ENCODE data around the gene RPS6KA1. TPM values are rescaled to one million over a fixed set of nuclear protein-coding genes. Genes with fewer than 3 reads are reported as not detected.
A peak's percentile ranks its signal among the peaks of the same experiment; 100 is the strongest.

Gene RPS6KA1
- total RNA-seq, 4 donors from 2014 or later, result 34.1 to 72.6 (median 38.2) TPM

DNA sequence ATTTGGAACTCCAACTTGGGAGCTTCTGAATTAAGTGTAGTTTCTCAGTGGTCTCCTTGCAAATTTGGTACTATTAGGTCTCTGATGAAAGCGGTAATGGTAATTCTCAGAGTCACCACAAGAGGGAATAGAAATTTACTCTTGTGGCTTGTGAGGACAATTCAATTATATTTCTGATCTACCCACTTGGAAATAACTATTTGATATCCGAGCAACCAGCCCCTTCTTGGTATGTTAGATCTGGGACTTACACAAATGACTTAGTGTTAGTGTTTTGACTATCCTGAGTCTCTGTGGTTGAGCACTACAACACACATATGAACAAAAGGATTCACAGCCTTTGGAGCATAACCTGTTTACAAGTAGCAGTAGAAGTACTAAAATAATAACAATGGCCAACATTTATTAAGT is 68.1 kb downstream of the RPS6KA1 start:
- intact Hi-C loops (cut with DNase I; ENCODE audit: low total_unique reads), result no loop called here
- no peak for DNase-seq (ENCODE audit: low spot score in 2 of 2)
- WGBS, 2 donors, result 0 to 2% methylated on average over 2 of the region's 2 CpGs
- no peak overlapping the region for H3K4me3 ChIP-seq (ENCODE audit: low read depth, poor library complexity, severe bottlenecking)
- TF ChIP-seq POLR2A (IDR thresholded peaks at IDR 0.05), result no peak
- peak in 1 of 3 donors; percentile 45 for TF ChIP-seq CTCF (IDR thresholded peaks at IDR 0.05)

DNA sequence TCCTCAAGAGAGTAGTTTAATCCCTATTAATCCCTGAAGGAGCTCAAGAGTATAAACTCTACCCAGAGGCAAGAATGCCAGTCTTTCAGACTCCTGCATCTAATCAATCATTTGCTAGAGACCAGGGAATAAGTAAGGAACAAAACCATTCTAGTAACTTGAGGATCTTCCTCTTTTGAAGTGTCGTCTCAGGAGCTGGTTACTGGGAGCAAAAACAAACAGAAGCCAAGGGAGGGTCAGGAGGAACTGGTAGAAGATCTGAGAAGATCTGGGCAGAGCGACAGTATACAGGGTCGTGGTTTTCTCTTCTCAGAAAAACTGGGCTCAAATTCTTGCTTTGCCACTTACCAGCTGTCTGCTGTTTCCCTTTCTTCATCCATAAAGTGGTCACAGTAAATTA is 69.3 kb downstream of the RPS6KA1 start:
- TF ChIP-seq CTCF (IDR thresholded peaks at IDR 0.05), result no peak
- WGBS, 2 donors, result 40 to 54% methylated on average over 3 of the region's 3 CpGs
- no peak for DNase-seq (ENCODE audit: low spot score in 2 of 2)
- no peak overlapping the region for H3K4me3 ChIP-seq (ENCODE audit: low read depth, poor library complexity, severe bottlenecking)
- intact Hi-C loops (cut with DNase I; ENCODE audit: low total_unique reads), result no loop called here

- TF ChIP-seq CTCF (IDR thresholded peaks at IDR 0.05), result peak in 1 of 3 donors; percentile 82
- TF ChIP-seq POLR2A (IDR thresholded peaks at IDR 0.05), result no peak
- WGBS, 2 donors, result 2% methylated on average over 2 of the region's 2 CpGs
- DNase-seq (ENCODE audit: low spot score in 2 of 2), result peak in 1 of 2 donors; percentile 61
- intact Hi-C loops (cut with DNase I; ENCODE audit: low total_unique reads), result loop anchor here (5.0 kb wide), 1 partner anchor 190 kb away; no protein-coding TSS in a partner anchor
- no peak overlapping the region for H3K4me3 ChIP-seq (ENCODE audit: low read depth, poor library complexity, severe bottlenecking)
Measured at GRCh38 chr1:26602378-26602959, 72.9 kb downstream of the RPS6KA1 start.

- 59% methylated on average over 4 of the region's 4 CpGs for WGBS, 2 donors
- TF ChIP-seq CTCF (IDR thresholded peaks at IDR 0.05), result no peak
- TF ChIP-seq POLR2A (IDR thresholded peaks at IDR 0.05), result no peak
- no peak for DNase-seq (ENCODE audit: low spot score in 2 of 2)
- no peak overlapping the region for H3K4me3 ChIP-seq (ENCODE audit: low read depth, poor library complexity, severe bottlenecking)
- intact Hi-C loops (cut with DNase I; ENCODE audit: low total_unique reads), result loop anchor here (5.0 kb wide), 1 partner anchor 188 kb away; no protein-coding TSS in a partner anchor
Measured at GRCh38 chr1:26603856-26604255, 74.3 kb downstream of the RPS6KA1 start.

DNA sequence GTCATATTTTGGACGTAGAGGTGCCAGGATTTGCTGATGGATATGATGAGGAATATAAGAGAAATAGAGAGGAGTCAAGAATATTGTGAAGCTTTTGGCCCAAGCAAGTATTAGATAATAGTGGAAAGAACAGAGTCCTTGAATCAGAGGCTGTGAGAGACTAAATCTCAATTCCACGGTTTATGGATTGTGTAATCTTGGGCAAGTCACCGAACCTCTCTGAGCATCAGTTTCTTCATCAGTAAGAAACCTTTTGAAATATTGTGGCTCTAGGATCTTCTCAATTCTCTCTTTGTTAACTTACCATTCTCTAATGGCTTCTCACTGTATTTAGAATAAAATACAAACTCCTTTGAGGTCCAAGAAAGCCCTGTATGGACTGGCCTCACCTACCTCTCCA is 77.6 kb downstream of the RPS6KA1 start:
- no peak overlapping the region for H3K4me3 ChIP-seq (ENCODE audit: low read depth, poor library complexity, severe bottlenecking)
- DNase-seq (ENCODE audit: low spot score in 2 of 2), result no peak
- 62 to 72% methylated on average over 3 of the region's 3 CpGs for WGBS, 2 donors
- TF ChIP-seq CTCF (IDR thresholded peaks at IDR 0.05), result no peak
- no peak for TF ChIP-seq POLR2A (IDR thresholded peaks at IDR 0.05)
- intact Hi-C loops (cut with DNase I; ENCODE audit: low total_unique reads), result no loop called here

GRCh38 chr1:26608895-26609294 is 79.3 kb downstream of the RPS6KA1 start:
- intact Hi-C loops (cut with DNase I; ENCODE audit: low total_unique reads), result no loop called here
- no peak overlapping the region for H3K4me3 ChIP-seq (ENCODE audit: low read depth, poor library complexity, severe bottlenecking)
- no peak for DNase-seq (ENCODE audit: low spot score in 2 of 2)
- 60 to 71% methylated on average over 4 of the region's 4 CpGs for WGBS, 2 donors
- no peak for TF ChIP-seq CTCF (IDR thresholded peaks at IDR 0.05)
- no peak for TF ChIP-seq POLR2A (IDR thresholded peaks at IDR 0.05)
